Esophagus muscularis mucosa (tissue), 4 donors: ENCODE results near the gene ZYX. TPM values are rescaled to one million over a fixed set of nuclear protein-coding genes. Genes with fewer than 3 reads are reported as not detected.

Source experiments
- DNase-seq: peaks from one replicate; pipeline ENCODE4 v3.0.0-alpha.2; 2017; ENCODE audit errors: extremely low spot score
- H3K27ac ChIP-seq, 4 donors: fragments of 200-600 bp; sonication (generic); replicated peaks in 1 of 4; 1 replicate in 3 of 4; 2 replicates in 1 of 4; pipeline ENCODE4 v1.5.1; 2016 to 2019; ENCODE audit warnings: mild to moderate bottlenecking in 1 of 4
- H3K27me3 ChIP-seq, 4 donors: fragments of 200-600 bp; sonication (generic); one replicate each; pipeline versions ENCODE4 v1.5.1 to v1.6.0; 2016 to 2019
- H3K36me3 ChIP-seq, 4 donors: fragments of 200-600 bp; sonication (generic); one replicate each; pipeline ENCODE4 v1.5.1; 2016 to 2019
- H3K4me1 ChIP-seq, 4 donors: fragments of 200-600 bp; sonication (generic); one replicate each; pipeline ENCODE4 v1.5.1; 2016 to 2019
- H3K4me3 ChIP-seq, 4 donors: fragments of 200-600 bp; sonication (generic); 1 replicate in 2 of 4; 2 replicates in 2 of 4; pipeline ENCODE4 v1.5.1; 2016 to 2019; ENCODE audit warnings: mild to moderate bottlenecking in 4 of 4, moderate library complexity in 1 of 4
- H3K9me3 ChIP-seq, 4 donors: fragments of 200-600 bp; sonication (generic); 1 replicate in 3 of 4; 2 replicates in 1 of 4; pipeline ENCODE4 v1.5.1; 2016 to 2019
- CTCF ChIP-seq, 3 experiments: fragments of 200-600 bp in 2 of 3; fragments of 450-650 bp in 1 of 3; sonication (generic) in 2 of 3; IDR thresholded peaks; one replicate each; pipeline ENCODE4 v1.5.1; 2017 to 2019; ENCODE audit warnings: antibody characterized with exemption in 3 of 3, mild to moderate bottlenecking in 2 of 3, moderate library complexity in 1 of 3
- EP300 ChIP-seq: sonication (generic); formaldehyde crosslinking; IDR thresholded peaks from one replicate; pipeline ENCODE4 v1.6.1; 2017; ENCODE audit warnings: antibody characterized with exemption
- POLR2A ChIP-seq: fragments of 450-650 bp; IDR thresholded peaks from one replicate; pipeline ENCODE4 v1.6.1; 2017; ENCODE audit warnings: antibody characterized with exemption, moderate library complexity, mild to moderate bottlenecking, low read depth
- POLR2AphosphoS5 ChIP-seq, 2 donors: sonication (generic); formaldehyde crosslinking; IDR thresholded peaks; one replicate each; pipeline ENCODE4 v1.6.1; 2017; ENCODE audit warnings: antibody characterized with exemption in 2 of 2
- WGBS: methylation state at CpG from one replicate; pipeline ENCODE4 v1.1.5; 2018; 5-methylcytosine and 5-hydroxymethylcytosine counted together
- intact Hi-C: fragments of 100-400 bp; cut with DNase I; formaldehyde crosslinking; loops from one replicate; pipeline ENCODE4 v1.15.1; 2023
- total RNA-seq, 4 donors: library from RNA; depleted of rRNA; stranded (reverse); fragments of >200 nt; gene quantifications; one replicate each; pipeline versions ENCODE4 v1.1.0 to v1.2.1, GENCODE V29; 2016

The ZYX gene
- total RNA-seq, 4 donors from 2014 or later: 186 to 469 (median 245) TPM

GRCh38 chr7:143373255-143373794, 7.8 kb upstream of the ZYX start:
- Histone ChIP-seq H3K4me3 (no peak overlapping the region), H3K9me3 (no peaks in the 10 kb centered on the region), H3K4me1 (peaks cover 0 to 15% (median 10%) of the 10 kb centered on the region in 4 donors), H3K27ac (no peak overlapping the region), H3K27me3 (no peaks in the 10 kb centered on the region), H3K36me3 (no peaks in the 10 kb centered on the region)
- TF ChIP-seq POLR2AphosphoS5 (IDR thresholded peaks at IDR 0.05) (no peak), POLR2A (no peak), EP300 (no peak), CTCF (IDR thresholded peaks at IDR 0.05) (no peak)
- intact Hi-C loops: no loop called here
- DNase-seq: no peak
- 86% methylated on average over 4 of the region's 4 CpGs for WGBS

- no peaks in the 10 kb centered on the region for H3K36me3 ChIP-seq
- no peak for TF ChIP-seq EP300
- TF ChIP-seq CTCF (IDR thresholded peaks at IDR 0.05): no peak
- TF ChIP-seq POLR2A: no peak
- no peak for TF ChIP-seq POLR2AphosphoS5 (IDR thresholded peaks at IDR 0.05)
- DNase-seq: no peak
- H3K4me3 ChIP-seq: no peak overlapping the region
- intact Hi-C loops: no loop called here
- H3K27ac ChIP-seq: no peak overlapping the region
- no peaks in the 10 kb centered on the region for H3K27me3 ChIP-seq
- no peaks in the 10 kb centered on the region for H3K9me3 ChIP-seq
- peaks cover 6 to 27% (median 22%) of the 10 kb centered on the region in 4 donors for H3K4me1 ChIP-seq
- 88% methylated on average over 5 of the region's 5 CpGs for WGBS
These were observed 6.6 kb upstream of the ZYX start for GRCh38 chr7:143374561-143374960.

GRCh38 chr7:143375298-143376034, 5.7 kb upstream of the ZYX start:
- peaks cover 11 to 32% (median 27%) of the 10 kb centered on the region in 4 donors for H3K4me1 ChIP-seq
- intact Hi-C loops: no loop called here
- no peaks in the 10 kb centered on the region for H3K36me3 ChIP-seq
- WGBS: 81% methylated on average over 4 of the region's 7 CpGs
- TF ChIP-seq POLR2A (no peak), EP300 (no peak), CTCF (IDR thresholded peaks at IDR 0.05) (no peak)
- H3K27ac ChIP-seq: peak overlapping the region in 1 of 4 donors; percentile 3
- no peaks in the 10 kb centered on the region for H3K9me3 ChIP-seq
- no peak for DNase-seq
- H3K27me3 ChIP-seq: no peaks in the 10 kb centered on the region
- H3K4me3 ChIP-seq: no peak overlapping the region

GRCh38 chr7:143376396-143376795, 4.7 kb upstream of the ZYX start:
- no peak for DNase-seq
- Histone ChIP-seq H3K4me1 (peaks cover 11 to 32% (median 27%) of the 10 kb centered on the region in 4 donors), H3K9me3 (no peaks in the 10 kb centered on the region), H3K4me3 (no peak overlapping the region), H3K27ac (no peak overlapping the region), H3K27me3 (no peaks in the 10 kb centered on the region), H3K36me3 (no peaks in the 10 kb centered on the region)
- TF ChIP-seq POLR2A (no peak), EP300 (no peak), POLR2AphosphoS5 (IDR thresholded peaks at IDR 0.05) (no peak), CTCF (IDR thresholded peaks at IDR 0.05) (no peak)
- intact Hi-C loops: no loop called here
- 77% methylated on average over 5 of the region's 5 CpGs for WGBS
